Measurements from ENCODE around the gene CD200R1. TPM values are rescaled to one million over a fixed set of nuclear protein-coding genes. Genes with fewer than 3 reads are reported as not detected.

CD200R1 gene
- total and polyA plus RNA-seq, 2 experiments from 2014 or later = 0.18 to 0.28 TPM

DNA sequence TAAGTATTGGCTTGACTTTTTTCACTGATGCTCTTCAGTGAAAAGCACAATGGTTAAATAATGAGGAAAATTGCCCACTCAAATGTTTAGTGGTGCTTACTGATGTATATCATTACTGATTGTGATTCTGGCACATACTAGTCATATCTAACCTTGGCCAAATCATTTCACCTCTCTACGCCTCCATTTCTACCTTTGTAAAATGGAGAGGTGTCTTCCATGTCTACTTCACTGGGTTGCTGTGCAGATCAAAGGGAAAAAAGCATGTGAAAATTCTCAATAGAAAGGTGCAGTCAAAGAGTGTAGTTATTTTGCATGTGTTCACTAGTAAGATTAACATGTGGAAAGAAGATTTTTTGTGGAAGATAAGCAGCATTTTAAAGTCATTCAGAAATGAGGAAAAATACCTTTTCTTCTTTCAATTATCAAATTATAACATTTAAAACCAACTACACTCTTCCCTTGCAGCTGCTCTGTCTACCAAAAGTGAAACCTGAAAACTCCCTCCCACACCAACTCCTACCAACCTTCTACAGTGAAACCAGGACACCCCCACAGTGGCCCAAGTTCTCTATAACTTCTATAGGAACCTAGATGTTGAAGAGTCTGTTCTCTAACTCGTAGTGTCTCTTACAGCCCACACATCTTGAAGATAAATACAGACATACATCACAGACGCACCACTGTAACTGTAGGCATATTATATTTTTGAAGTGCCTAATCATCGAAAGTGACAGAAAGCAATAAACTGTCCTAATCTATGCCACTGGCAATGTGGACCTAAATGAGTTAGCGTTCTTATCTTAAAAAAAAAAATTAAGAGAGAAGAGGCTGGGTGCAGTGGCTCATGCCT, 1.4 kb downstream of the CD200R1 start (continued):
- TF ChIP-seq POLR2AphosphoS5 (IDR thresholded peaks at IDR 0.05; ENCODE audit: low read depth) (no peak), NANOG (IDR thresholded peaks at IDR 0.05; ENCODE audit: borderline replicate concordance) (no peak), JUNB (IDR thresholded peaks at IDR 0.05; ENCODE audit: unreplicated experiment) (no peak), CREB1 (CRISPR knock-in tag; IDR thresholded peaks at IDR 0.05; ENCODE audit: low read depth) (no peak), EZH2 (IDR thresholded peaks at IDR 0.05; ENCODE audit: low read depth, unreplicated experiment) (no peak), STAT1 (IDR thresholded peaks at IDR 0.05; ENCODE audit: unreplicated experiment) (no peak), ZNF114 (CRISPR knock-in tag; IDR thresholded peaks at IDR 0.05) (no peak), ZNF331 (CRISPR knock-in tag; IDR thresholded peaks at IDR 0.05; ENCODE audit: low read depth) (no peak), REST (IDR thresholded peaks at IDR 0.05; ENCODE audit: unreplicated experiment) (no peak), EZH2phosphoT487 (IDR thresholded peaks at IDR 0.05; ENCODE audit: unreplicated experiment) (no peak)
- TF ChIP-seq, protein P1, sequence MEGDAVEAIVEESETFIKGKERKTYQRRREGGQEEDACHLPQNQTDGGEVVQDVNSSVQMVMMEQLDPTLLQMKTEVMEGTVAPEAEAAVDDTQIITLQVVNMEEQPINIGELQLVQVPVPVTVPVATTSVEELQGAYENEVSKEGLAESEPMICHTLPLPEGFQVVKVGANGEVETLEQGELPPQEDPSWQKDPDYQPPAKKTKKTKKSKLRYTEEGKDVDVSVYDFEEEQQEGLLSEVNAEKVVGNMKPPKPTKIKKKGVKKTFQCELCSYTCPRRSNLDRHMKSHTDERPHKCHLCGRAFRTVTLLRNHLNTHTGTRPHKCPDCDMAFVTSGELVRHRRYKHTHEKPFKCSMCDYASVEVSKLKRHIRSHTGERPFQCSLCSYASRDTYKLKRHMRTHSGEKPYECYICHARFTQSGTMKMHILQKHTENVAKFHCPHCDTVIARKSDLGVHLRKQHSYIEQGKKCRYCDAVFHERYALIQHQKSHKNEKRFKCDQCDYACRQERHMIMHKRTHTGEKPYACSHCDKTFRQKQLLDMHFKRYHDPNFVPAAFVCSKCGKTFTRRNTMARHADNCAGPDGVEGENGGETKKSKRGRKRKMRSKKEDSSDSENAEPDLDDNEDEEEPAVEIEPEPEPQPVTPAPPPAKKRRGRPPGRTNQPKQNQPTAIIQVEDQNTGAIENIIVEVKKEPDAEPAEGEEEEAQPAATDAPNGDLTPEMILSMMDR (conservative IDR thresholded peaks at IDR 0.05; ENCODE audit: low read depth in 2 of 2) = no peak
- TF ChIP-seq, protein P2, sequence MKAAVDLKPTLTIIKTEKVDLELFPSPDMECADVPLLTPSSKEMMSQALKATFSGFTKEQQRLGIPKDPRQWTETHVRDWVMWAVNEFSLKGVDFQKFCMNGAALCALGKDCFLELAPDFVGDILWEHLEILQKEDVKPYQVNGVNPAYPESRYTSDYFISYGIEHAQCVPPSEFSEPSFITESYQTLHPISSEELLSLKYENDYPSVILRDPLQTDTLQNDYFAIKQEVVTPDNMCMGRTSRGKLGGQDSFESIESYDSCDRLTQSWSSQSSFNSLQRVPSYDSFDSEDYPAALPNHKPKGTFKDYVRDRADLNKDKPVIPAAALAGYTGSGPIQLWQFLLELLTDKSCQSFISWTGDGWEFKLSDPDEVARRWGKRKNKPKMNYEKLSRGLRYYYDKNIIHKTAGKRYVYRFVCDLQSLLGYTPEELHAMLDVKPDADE (IDR thresholded peaks at IDR 0.05) = no peak

- no peak overlapping the region for H2AFZ ChIP-seq
- H3K4me1 ChIP-seq (ENCODE audit: insufficient read depth) = no peaks in the 10 kb centered on the region
- H3K9me3 Mint-ChIP-seq = no peaks in the 10 kb centered on the region
- no peaks in the 10 kb centered on the region for H3K4me1 Mint-ChIP-seq
- H3K27ac ChIP-seq (ENCODE audit: low read depth) = no peak overlapping the region
- no peak overlapping the region for H3K4me3 ChIP-seq
- no peaks in the 10 kb centered on the region for H3K27me3 ChIP-seq (ENCODE audit: insufficient read depth)
- no peaks in the 10 kb centered on the region for H3F3A ChIP-seq (replicated peaks; ENCODE audit: low read depth)
- no peaks in the 10 kb centered on the region for H3K27me3 Mint-ChIP-seq (ENCODE audit: insufficient read depth, low read depth, poor library complexity)
- H3K79me2 ChIP-seq (replicated peaks; ENCODE audit: insufficient read depth) = no peaks in the 10 kb centered on the region
- H3K4me2 ChIP-seq = no peak overlapping the region
- no peak overlapping the region for H3K4me3 Mint-ChIP-seq
- H3K36me3 ChIP-seq (ENCODE audit: insufficient read depth) = no peaks in the 10 kb centered on the region
- no peaks in the 10 kb centered on the region for H4K20me1 ChIP-seq (replicated peaks; ENCODE audit: insufficient read depth)
- DNase-seq (ENCODE audit: low spot score) (no peak), ATAC-seq (no peak)
- no peak overlapping the region for H3K27ac Mint-ChIP-seq
- no peaks in the 10 kb centered on the region for H3K36me3 Mint-ChIP-seq (ENCODE audit: low read depth)
- no peaks in the 10 kb centered on the region for H3K9me2 ChIP-seq (ENCODE audit: insufficient read depth)
- TF ChIP-seq EZH2phosphoT487 (IDR thresholded peaks at IDR 0.05; ENCODE audit: unreplicated experiment) (no peak), EZH2 (IDR thresholded peaks at IDR 0.05; ENCODE audit: low read depth, unreplicated experiment) (no peak), REST (IDR thresholded peaks at IDR 0.05; ENCODE audit: unreplicated experiment) (no peak)
Observed at GRCh38 chr3:112972158-112972557, 2.7 kb downstream of the CD200R1 start.

Data from GM23338 (cell line).